ENCODE results near the gene HCN4.
"Not testable (repeated sequence)": the region's sequence is repeated elsewhere in the genome, so short reads cannot be mapped to it uniquely, and the experiment has no call there.

Gene HCN4

GRCh38 chr15:73324496-73325170, 44.1 kb downstream of the HCN4 start:
- DNase-seq = no peak

- DNase-seq = no peak
Observed at GRCh38 chr15:73323956-73324355, 44.8 kb downstream of the HCN4 start.

DNA sequence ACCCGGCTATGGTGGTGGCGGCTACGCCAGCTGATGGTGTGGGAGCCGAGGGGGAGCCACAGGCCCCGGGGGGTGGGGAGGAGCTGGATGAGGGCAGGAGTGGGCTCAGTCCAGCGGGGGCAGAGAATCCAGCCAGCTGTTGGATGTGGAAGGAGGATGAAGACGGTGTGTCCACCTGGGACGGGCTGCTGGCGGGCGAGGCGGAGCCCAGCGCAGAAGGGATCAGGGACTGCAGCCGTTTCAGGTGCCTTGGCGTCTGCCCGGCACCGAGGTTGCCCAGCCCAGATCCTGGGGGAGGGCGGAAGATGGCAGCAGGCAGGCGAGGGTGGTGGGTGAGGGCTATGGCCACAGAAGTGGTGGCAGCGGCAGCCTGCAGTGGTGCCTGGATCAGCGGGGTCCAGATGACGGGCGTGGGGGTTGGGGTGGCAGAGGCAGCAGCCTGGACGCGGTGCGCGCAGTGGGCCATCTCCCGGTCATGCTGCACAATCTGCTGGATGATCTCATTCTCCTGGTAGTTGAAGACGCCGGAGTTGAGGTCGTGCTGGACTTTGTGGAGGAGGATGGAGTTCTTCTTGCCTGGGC, 45.3 kb downstream of the HCN4 start:
- no peak for DNase-seq

DNA sequence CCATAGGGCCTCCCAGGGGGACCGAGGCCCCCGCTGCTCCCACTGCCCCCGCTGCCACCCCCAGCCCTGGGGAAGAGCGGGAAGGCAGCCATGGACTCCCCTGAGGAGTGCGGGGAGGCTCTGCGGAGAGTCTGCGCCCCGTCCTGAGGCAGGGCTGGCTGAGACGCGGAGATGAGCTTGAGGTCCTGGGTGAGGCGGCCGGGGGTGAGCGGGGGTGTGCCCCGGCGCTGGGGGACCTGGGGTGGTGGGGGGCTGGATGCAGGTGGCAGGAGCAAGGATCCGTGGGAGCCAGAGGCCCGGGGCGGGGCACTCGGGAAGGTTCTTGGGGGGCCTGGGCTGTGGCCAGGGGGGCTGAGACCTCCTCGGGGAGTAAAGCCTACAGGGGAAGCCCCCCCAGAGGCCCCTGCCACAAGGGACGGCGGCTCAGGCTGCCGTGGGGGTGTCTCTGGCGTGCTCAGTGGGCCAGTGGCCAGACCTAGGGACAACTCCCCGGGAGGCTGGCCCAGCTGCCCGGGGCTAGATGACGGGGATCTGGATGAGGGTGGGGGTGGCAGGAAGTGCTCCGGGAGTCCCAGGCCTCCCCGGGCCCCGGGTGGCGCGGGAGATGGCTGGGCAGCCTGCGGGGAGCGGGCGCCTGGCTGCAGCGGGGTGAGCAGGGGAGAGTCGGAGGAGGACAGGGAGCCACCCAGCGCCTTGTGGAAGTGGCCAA, 45.9 kb downstream of the HCN4 start:
- DNase-seq = no peak

DNA sequence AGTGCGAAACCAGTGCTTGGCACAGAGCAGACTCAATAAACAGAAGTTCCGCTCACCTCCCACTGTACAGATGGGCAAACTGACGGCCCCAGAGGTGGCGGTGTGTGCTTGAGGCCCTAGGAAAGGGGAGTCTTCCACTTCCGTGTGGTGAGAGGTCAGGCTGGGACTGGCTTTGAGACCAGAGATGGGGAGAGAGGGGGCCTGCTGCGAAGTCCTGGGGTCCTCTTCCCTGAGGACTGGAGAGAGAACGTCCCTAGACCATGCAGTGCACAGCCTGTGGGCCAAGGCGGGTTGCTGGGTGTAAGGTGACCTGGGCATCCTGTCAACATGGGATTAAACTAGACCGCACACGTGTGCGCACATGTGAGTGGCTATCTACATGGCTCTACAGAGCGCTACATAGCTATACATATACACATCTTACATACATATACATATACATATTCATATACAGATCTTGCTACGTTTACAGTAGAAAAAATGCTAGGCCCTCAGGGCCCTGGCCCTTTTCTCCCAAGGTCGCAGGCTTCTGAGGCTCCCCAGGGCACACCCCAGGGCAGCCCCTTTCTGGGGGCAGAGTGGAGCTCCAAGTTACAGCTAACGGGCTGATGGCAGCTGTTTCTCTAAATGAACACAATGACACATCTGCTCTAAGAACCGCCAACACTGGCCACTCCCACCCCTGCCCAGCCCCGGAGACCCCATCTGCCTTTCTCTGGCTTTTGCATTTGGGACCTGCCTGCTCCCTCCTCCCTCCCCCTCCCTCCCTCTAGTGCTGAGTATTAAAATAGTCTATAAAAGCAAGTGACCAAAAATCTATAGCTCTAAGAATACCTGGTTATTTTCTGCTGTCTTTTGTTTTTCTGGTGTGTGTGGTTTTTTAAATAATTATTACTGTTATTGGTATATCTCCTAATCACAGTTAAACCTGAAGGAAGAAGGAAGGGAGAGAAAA, 47.0 kb downstream of the HCN4 start:
- DNase-seq = no peak

GRCh38 chr15:73320619-73321180, 48.1 kb downstream of the HCN4 start:
- DNase-seq = no peak

GRCh38 chr15:73319460-73320245, 49.1 kb downstream of the HCN4 start:
- DNase-seq = no peak

DNA sequence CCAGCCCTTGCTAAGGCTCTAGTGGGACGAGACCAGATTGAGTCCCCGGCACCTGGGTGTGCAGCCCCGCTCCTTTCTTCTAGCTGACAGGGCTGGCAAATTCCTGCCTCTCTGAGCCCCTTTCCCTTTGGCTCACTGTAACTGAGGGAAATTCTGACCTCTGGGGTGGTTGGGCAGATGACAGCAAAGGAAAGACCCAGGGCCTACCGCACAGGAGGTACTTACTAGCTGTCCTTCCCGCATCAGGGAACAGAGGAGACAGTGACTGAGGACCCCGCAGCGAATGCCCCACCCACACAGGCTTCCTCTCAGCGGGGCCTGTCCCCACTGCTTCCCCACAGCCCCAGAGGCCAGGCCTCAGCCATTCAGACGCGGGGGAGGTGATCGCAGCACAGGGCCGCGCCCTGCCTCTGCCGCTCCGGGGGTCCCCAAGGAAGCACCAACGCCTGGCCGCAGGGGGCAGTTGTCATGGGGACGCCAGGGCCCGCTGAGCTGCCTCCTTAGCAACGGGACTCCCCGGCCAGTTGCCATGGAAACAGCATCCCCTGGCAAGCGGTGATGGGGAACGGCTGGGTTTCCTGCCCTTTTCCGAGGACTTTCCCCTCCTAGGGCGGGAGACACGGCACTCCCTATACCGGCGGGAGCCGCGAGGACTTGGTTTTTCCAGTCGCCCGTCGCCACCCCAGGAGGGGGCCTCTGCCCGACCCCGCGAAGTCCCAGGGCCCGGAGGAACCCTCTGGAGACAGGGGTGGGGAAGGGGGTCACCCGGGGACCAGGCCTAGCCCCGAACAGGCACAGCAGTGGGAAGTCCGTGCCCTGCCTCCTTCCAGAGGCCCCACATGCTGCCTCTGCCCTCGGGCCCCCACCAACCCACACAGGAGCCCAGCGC, 50.1 kb downstream of the HCN4 start:
- DNase-seq = no peak

DNA sequence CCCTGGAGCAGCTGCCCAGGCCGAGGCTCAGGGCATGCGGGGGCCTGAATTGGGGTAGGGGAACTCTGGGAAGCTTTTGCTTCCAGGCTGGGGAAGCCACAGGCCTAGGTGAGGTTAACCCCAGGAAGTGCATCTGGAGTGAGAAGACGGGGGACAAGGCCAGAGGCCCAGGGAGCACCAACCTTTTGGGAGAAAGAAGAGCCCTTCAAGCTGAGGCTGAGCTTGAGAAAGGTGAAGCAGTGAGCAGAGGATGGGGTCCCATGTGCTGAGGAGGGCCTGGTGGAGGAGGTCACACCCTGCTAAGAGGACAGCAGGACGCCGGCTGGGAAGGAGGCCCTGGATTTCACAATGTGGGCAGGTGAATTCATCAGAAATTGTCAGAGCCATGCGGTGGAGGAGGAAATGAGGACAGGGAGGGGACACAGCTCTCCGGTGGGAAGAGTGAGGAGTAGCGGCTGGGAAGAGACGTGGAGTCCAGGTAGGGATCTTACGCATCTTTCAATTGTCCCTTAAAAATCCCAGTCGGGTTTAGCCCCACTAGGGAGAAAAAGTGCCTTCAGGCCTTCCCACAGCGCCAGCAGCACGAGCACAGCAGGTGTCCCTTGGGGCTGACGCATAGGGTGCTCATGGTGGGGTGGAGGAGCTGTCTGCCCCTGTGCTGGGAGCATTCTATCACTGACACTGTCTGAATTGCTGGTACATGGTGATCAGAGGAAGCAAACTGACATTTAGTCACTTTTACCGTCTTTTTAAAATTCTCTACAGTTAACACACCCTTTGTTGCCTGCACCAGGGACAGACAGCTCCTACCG, 50.9 kb downstream of the HCN4 start:
- DNase-seq = no peak

- no peak for DNase-seq
Observed at GRCh38 chr15:73313861-73314260, 54.9 kb downstream of the HCN4 start.

DNA sequence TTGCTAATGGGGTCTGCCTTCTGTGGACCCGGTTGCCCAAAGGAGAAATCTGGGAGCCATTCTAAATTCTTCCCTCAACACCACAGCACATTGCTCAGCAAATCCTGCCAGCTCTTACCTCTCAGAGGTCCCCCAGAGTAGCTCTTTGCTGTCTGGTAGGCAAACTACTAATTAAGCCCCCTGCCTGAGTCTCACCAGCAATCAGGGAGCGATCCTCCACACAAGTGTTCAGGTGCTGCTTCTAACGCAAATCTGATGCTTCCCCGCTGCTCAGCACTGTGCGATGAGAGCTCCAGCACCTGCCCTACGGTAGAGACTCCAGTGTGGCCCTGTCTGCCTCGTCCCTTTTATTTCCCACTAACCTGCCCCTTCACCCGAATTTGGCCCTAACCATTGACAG, 60.5 kb downstream of the HCN4 start:
- no peak for DNase-seq

DNA sequence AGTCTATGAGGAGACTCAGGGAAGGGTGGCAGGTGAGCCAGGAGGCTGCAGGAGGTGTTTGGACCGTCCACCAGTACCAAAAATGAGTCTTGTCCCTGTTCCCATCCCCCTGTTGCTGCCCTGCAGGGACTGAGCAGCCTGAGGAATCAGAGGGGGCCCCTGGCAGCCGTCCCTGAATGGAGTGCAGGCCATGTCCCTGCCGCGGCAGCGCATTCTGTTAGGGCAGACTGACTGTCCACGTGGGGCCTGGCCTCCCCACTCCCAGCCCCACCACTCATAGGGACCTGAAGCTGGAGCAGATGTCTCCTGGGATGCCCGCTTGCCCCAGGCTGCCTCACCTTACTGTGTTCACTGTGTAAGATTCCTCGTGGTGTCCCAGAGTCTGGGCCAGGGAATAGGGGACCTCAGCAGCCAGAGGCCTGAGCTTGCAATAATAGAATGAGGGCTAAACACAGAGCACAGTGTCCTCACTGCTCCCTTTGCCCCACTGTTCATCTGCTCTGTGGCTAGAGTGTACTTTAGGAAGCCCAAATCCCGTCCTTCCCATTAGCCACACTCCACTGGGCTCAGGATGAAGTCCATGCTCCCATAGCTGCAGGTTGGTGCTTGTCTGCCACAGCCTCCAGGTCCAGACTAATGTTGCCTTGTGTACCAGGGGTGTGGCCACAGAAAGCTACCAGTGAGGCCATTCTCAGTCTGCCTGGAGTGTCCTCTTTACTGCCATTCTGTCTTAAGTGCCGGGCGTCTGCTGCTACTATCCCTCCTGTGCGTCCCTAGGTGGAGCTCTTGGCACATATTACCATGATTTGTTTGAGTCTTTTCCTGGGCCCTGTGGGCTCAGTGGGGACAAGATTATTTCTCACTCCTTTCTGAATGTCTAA, 63.2 kb downstream of the HCN4 start:
- no peak for DNase-seq

- no peak for DNase-seq
Observed at GRCh38 chr15:73303636-73304035, 65.1 kb downstream of the HCN4 start.

GRCh38 chr15:73300286-73300685, 68.5 kb downstream of the HCN4 start:
- not testable (repeated sequence) for DNase-seq

DNA sequence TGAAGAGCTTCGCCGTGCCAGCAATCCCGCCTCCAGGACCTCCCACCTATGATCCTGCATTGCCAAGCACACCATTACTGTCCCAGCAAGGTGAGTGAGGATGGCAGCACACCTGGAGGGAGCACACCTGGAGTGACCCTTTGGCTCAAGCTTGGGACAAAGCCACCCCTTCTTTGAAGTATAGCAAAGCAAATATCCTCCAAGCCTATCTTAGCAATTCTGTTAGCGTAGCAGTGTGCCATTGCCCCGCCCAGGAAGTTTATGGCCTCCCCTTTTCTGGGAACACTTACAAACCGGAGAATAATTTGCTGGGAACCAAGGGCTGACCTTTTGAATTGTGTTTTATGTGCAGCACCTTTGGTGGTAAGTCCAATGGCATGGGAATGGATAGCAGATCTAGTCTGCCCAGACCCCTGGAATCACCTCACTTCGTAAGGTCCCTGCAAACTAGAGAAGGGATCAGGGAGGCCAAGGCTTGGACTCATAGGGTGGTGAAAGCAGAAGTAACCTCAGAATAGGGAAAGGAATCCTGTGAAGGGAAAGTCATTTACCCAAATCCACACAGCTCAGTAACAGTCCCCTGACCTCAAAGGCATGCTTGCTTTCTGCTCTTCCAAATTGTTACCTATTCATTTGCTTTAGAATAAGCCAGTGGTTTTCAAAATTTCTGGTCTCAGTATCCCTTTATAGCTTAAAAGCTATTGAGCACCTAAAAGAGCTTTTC, 70.1 kb downstream of the HCN4 start:
- no peak for DNase-seq

GRCh38 chr15:73296609-73297353, 72.0 kb downstream of the HCN4 start:
- DNase-seq = no peak

GRCh38 chr15:73295630-73296286, 73.0 kb downstream of the HCN4 start:
- DNase-seq = no peak
